Neural progenitor cell (in vitro differentiated cells): ENCODE measurements around the gene RAB23.

Source experiments
- CTCF ChIP-seq: fragments of 200-600 bp; sonication (generic); IDR thresholded peaks from 2 replicates; pipeline ENCODE4 v1.5.1; 2017; ENCODE audit warnings: antibody characterized with exemption, mild to moderate bottlenecking
- EZH2 ChIP-seq: fragments of 200-600 bp; sonication (generic); IDR thresholded peaks from 2 replicates; pipeline ENCODE4 v1.6.1; 2017; ENCODE audit warnings: antibody characterized with exemption, mild to moderate bottlenecking, moderate library complexity

DNA sequence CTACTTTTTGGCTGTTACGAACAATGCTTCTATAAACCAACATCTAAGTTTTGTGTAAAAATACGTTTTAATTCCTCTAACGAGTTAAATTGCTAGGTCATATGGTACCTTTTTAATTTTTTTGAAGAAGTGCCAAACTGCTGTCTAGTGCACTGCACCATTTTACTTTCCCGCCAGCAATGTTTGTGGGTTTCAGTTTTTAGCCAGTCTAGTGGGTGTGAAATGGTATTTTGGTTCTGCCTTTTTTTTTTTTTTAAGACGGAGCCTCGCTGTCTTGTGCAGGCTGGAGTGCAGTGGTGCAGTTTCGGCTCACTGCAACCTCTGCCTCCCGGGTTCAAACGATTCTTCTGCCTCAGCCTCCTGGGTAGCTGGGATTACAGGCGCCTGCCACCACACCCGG, 84.1 kb downstream of the RAB23 start:
- no peak for TF ChIP-seq CTCF
- TF ChIP-seq EZH2 = no peak
